Measurements from ENCODE around the gene GYG1.
A peak's percentile ranks its signal among the peaks of the same experiment; 100 is the strongest.

GYG1 gene

DNA sequence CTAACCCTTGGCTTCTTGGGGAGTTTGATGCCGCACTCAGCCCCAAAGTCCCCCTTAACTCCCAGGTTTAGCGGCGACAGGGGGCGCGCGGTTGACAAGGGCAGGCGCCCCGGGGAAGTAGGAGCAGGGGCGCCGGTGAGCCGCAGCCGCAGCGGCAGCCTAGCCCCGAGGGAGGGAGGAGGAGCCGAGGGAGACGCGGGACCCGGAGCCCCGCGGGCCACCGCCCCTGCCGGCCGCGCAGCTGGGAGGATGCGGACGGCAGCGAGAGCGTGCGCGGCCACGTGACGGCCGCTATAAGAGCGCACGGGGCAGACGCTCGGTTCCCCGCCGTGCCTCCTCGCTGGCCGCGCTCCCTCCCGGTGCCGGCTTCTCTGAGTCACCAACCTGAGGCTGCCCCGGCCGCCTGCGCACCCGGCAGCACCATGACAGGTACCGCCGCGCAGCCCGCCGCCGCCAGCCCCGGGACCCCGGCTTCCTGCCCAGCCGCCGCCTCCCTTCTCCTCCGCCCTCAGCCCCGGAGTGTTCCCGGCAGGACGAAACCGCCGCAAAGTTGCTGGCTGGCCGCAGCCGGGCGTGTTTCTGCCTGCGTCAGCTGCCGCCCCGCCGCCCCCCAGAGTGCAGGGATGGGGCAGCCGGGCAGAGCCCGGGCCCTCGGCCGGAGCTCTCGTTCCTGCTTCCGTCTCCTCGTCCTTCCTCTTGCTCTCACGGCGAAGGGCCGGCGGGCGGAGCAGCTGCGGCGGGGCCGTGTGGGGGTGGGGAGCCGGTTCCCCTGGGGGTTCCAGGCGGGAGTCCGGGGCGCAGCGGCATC lies at the start of gene GYG1:
TSS of gene GYG1 (plus strand) at position 322 of the 808 bp plus-strand sequence. CDS start at position 423, 101 bp downstream.
- peak; percentile 84 to 90 for DNase-seq
- TF ChIP-seq POLR2A (IDR thresholded peaks at IDR 0.05; ENCODE audit: low read length), result peak; percentile 63
- TF ChIP-seq GATA1 (IDR thresholded peaks at IDR 0.05; ENCODE audit: low read depth, low read length), result no peak

- TF ChIP-seq GATA1 (IDR thresholded peaks at IDR 0.05; ENCODE audit: low read depth, low read length), result no peak
- no peak for TF ChIP-seq POLR2A (IDR thresholded peaks at IDR 0.05; ENCODE audit: low read length)
Measured at GRCh38 chr3:148943506-148944205, 47.7 kb upstream of the GYG1 start.

DNA sequence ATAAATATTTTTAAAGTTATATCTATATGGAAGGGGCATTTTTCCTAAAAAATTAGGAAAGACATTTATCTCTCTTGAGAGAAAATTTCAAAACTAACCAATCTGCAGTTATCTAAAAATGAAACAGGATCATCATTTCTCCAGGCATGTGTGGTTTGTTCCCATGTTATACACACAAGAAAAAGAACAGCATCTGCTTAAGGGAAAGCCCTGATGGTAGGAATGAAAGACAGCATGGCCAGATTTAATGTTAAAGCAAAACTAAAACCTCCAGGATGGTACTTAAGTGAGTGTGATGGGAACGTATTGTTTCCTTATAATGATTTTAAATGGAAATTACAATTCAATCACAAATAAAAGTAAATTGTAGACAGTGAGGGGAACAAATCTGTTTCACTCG lies 46.2 kb upstream of the GYG1 start:
- no peak for DNase-seq
- no peak for TF ChIP-seq GATA1 (IDR thresholded peaks at IDR 0.05; ENCODE audit: low read depth, low read length)
- TF ChIP-seq POLR2A (IDR thresholded peaks at IDR 0.05; ENCODE audit: low read length), result no peak

More at GRCh38 chr3:148943506-148944205, 47.7 kb upstream of the GYG1 start:
- peak; percentile 79 to 86 for DNase-seq

- DNase-seq, result no peak
- TF ChIP-seq GATA1 (IDR thresholded peaks at IDR 0.05; ENCODE audit: low read depth, low read length), result no peak
- no peak for TF ChIP-seq POLR2A (IDR thresholded peaks at IDR 0.05; ENCODE audit: low read length)
Measured at GRCh38 chr3:148948913-148949657, 42.3 kb upstream of the GYG1 start.

- peak; percentile 7 to 22 for DNase-seq
Measured at GRCh38 chr3:148950806-148951205, 40.5 kb upstream of the GYG1 start.

GRCh38 chr3:148951599-148952361 lies 39.6 kb upstream of the GYG1 start:
- TF ChIP-seq POLR2A (IDR thresholded peaks at IDR 0.05; ENCODE audit: low read length) (no peak), GATA1 (IDR thresholded peaks at IDR 0.05; ENCODE audit: low read depth, low read length) (no peak)
- no peak for DNase-seq

More at GRCh38 chr3:148950806-148951205, 40.5 kb upstream of the GYG1 start:
- TF ChIP-seq GATA1 (IDR thresholded peaks at IDR 0.05; ENCODE audit: low read depth, low read length) (no peak), POLR2A (IDR thresholded peaks at IDR 0.05; ENCODE audit: low read length) (no peak)

GRCh38 chr3:148953094-148953493 lies 38.2 kb upstream of the GYG1 start:
- TF ChIP-seq POLR2A (IDR thresholded peaks at IDR 0.05; ENCODE audit: low read length) (no peak), GATA1 (IDR thresholded peaks at IDR 0.05; ENCODE audit: low read depth, low read length) (no peak)
- no peak for DNase-seq

- DNase-seq, result no peak
- TF ChIP-seq GATA1 (IDR thresholded peaks at IDR 0.05; ENCODE audit: low read depth, low read length) (no peak), POLR2A (IDR thresholded peaks at IDR 0.05; ENCODE audit: low read length) (no peak)
Measured at GRCh38 chr3:148954981-148955380, 36.4 kb upstream of the GYG1 start.

GRCh38 chr3:148955544-148956346 lies 35.6 kb upstream of the GYG1 start:
- TF ChIP-seq POLR2A (IDR thresholded peaks at IDR 0.05; ENCODE audit: low read length) (no peak), GATA1 (IDR thresholded peaks at IDR 0.05; ENCODE audit: low read depth, low read length) (no peak)
- DNase-seq, result peak; percentile 35 to 50

GRCh38 chr3:148957586-148957985 lies 33.8 kb upstream of the GYG1 start:
- DNase-seq, result peak; percentile 11 to 13
- no peak for TF ChIP-seq POLR2A (IDR thresholded peaks at IDR 0.05; ENCODE audit: low read length)
- TF ChIP-seq GATA1 (IDR thresholded peaks at IDR 0.05; ENCODE audit: low read depth, low read length), result no peak

GRCh38 chr3:148958696-148959095 lies 32.6 kb upstream of the GYG1 start:
- no peak for DNase-seq
- no peak for TF ChIP-seq GATA1 (IDR thresholded peaks at IDR 0.05; ENCODE audit: low read depth, low read length)
- no peak for TF ChIP-seq POLR2A (IDR thresholded peaks at IDR 0.05; ENCODE audit: low read length)

DNA sequence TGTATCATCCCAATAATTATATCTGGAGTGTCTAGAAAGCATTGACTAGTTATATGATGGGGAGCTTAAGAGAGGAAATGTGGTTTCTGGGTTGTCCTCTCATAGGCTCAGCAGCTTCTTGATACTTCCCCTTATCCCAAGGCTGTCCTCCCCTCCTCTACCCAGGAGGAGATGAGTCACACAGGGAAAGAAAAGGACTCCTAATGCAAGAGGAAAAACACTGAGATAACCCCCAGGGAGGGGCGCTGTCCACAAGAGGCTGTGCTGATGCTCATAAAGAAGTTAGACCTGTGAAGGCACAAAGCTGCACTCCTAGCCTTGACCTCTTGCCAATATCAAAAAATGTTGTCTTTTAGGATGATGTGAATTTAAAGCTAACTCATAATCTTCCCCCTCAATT lies 28.8 kb upstream of the GYG1 start:
- TF ChIP-seq POLR2A (IDR thresholded peaks at IDR 0.05; ENCODE audit: low read length) (no peak), GATA1 (IDR thresholded peaks at IDR 0.05; ENCODE audit: low read depth, low read length) (no peak)
- DNase-seq, result peak; percentile 13 to 18
